GM21825 (cell line): Measurements from ENCODE around the gene PIGC.

Experiments used
- ATAC-seq: cut with Tn5 transposase; IDR thresholded peaks from one replicate; pipeline ENCODE4 v1.9.1; 2021; ENCODE audit warnings: mild to moderate bottlenecking, moderate library complexity; ENCODE audit not compliant: unreplicated experiment

The PIGC gene

DNA sequence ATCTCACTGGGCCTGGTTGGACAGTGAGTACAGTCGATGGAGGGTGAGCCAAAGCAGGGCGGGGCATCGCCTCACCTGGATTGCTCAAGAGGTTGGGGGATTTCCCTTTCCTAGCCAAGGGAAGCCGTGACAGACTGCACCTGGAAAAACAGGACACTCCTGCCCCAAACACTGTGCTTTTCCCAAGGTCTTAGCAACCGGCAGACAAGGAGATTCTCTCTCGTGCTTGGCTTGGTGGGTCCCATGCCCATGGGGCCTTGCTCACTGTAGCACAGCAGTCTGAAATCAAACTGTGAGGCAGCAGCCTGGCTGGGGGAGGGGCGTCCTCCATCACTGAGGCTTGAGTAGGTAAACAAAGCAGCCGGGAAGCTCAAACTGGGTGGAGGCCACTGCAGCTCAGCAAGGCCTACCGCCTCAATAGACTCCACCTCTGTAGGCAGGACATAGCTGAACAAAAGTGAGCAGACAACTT, 12.1 kb downstream of the PIGC start:
- no peak for ATAC-seq

DNA sequence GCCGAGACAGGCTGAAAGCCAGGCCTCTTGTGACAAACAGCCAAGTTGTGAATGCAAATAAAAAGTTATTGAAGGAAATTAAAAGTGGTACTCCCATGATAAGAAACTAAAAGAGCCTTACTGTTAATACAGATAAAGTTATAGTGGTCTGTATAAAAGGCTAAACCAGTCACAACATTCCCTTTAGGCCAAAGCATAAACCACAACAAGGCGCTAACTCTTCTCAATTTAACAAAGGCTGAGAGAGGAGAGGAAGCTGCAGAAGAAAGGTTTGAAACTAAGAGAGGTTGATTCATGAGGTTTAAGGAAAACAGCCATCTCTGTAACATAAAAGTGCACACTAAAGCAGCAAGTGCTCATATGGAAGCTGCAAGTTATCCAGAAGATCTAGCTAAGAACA, 12.7 kb downstream of the PIGC start:
- ATAC-seq: no peak

DNA sequence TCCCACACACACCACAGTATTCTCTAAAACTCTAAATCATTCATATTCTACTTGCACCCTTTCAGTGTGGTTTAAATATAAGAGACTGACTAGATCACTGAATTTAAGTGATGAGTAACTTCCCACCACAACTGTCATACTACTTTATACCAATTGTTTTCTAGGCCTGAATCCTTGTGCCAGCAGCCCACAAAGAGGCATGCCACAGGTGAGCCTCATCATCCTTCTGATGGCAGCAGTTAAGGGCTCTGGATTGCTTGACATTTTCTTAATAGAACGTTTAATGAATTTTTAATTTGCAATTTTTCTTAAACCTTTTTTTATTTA, 13.8 kb downstream of the PIGC start:
- no peak for ATAC-seq

DNA sequence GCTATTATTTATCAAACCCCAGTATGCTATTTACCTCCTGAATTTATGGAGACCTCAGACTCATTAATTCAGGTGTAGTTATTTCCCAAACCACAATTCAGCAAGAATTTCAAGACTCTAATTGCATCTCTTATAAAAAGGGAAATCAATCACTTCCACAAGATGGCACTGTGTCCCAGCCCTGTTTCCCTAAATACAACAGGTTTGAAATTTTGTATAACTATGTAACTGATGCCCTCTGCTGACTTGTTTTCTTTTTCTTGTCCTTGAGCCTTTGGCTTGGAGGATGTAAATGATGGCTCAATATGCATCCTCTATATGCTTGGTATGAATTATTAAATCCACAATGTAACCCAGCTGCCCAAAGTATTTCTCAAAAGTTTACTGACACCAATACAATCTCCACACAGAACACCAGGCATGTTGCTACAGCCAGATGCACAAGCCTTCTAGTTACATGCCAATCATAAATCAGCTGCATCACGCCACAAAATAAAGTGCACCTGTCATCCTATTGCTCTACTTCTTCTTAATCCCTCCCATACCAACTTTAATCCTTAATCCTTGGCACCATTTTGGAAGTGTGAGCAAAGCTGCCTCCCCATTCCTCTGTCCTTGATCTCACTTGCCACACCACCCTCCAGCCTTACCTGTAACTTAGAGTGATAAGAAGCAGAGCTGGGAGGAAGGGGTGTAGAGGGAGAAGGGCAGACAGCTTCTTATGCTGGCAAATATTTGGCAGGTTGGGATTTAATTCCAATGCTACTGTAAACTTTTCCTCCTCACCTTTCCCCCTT, 14.3 kb downstream of the PIGC start:
- ATAC-seq: no peak

DNA sequence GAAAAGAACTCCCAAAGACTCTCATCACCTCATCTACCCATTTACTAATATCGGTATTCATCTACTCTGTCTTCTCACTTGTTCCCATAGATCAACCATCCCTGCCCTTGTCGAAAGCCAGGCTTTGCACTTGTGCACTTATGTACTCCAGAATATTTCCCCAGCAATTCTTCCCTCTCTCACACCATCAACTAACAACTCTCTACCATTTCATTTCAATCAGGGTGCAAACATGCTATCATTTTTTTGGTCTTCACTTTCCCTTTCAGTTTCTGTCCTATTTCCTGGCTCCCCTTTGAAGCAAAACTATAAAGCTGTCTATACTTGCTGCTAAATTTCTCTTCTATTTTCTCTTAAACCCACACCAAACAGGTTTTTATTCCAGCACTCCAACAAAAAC, 16.7 kb downstream of the PIGC start:
- no peak for ATAC-seq

DNA sequence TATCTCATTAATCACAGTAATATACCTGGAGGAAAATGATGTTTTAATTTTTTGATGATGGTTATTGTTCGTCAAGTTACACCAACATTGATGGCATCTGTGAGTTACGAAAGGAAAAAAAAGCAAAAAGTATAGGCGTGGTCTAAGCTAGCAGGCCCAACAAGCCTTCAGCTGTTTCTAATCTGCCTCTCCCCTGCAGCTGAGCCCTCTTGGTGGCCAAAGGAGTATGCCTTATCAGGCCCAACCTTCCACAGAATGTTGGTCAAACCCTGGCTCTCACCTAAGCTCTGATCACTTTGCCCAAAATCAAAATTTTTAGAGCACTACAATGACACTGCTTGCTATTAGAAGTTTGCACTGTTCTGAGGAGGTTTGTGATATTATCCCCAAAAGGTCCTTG, 18.5 kb downstream of the PIGC start:
- no peak for ATAC-seq

DNA sequence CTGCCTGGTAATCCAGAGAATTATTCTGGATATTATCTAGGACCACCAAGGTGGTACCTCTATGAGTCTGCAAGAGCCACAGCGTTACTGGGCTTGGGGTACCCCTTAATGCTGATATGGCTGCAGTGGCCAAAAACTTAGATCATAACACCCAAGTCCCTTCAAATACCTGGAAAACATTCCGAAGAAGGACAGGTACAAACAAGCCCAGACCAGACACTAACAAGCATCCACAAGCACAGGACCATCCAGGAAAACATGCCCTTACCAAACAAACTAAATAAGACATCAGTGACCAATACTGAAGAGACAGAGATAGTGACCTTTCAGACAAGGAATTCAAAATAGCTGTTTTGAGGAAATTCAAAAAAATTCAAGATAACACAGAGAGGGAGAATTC, 20.5 kb downstream of the PIGC start:
- no peak for ATAC-seq

DNA sequence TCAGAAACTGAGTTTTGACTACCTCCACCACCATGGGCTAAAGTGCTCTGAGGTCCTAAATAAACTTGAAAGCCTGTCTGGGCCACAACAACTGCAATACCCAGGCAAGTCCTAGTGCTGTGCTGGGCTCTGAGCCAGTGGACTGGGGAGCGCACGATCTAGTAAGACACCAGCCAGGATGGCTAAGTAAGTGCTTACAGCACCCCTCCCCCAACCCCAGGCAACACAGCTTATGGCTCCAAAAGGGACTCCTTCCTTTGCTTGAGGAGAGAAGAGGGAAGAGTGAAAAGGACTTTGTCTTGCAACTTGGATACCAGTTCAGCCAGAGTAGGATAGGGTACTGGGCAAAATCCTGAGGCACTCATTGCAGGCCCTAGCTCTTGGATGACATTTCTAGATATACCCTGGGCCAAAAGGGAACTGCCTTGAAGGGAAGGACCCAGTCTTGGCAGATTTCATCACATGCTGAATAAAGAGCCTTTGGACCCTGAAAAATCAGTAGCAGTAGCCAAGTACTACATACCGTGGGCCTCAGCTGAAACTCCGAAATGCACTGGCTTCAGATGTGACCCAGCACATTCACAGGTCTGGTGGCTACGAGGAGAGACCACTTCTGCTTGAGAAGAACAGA, 21.8 kb downstream of the PIGC start:
- no peak for ATAC-seq

DNA sequence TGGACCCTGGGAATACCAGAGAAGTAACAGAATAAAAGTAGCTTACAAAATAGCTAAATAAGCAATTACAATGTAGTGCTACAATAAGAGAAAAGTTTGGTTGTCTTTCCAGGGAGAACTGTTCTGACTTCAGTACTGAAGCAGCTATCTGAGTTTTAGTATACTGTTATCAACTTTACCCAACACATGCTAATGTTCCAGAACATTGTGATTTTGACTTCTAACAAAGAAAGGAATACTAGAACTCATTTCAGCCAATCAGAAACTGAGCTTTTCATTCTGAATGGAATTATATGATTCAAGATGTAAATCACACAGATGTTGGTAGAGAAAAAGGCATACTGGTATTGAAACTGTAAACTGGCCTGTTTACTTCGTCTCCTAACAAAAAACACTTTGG, 23.5 kb downstream of the PIGC start, which contains the start of gene C1orf105:
TSS of gene C1orf105 (plus strand) at position 301 of the 400 bp plus-strand sequence. CDS start 201 bp downstream, outside the sequence.
- ATAC-seq: no peak

DNA sequence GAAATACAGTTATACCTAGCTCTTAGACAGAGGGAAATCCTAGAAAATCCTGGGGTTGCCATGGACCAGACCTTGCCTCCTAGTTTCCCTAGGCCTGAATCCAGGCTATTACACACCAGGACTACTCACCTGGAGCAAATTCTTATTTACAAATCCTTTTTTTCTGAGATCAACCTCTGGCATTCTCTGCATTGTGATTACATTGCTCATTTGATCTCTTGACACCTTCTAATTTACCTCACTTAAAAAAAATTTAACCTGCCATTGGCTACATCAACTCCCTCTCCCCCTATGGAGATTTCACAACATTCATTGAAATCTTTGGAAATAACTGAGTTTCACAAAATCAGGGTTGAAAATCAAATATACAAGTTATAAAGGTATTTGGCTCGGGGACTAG, 26.3 kb downstream of the PIGC start:
- ATAC-seq: no peak

DNA sequence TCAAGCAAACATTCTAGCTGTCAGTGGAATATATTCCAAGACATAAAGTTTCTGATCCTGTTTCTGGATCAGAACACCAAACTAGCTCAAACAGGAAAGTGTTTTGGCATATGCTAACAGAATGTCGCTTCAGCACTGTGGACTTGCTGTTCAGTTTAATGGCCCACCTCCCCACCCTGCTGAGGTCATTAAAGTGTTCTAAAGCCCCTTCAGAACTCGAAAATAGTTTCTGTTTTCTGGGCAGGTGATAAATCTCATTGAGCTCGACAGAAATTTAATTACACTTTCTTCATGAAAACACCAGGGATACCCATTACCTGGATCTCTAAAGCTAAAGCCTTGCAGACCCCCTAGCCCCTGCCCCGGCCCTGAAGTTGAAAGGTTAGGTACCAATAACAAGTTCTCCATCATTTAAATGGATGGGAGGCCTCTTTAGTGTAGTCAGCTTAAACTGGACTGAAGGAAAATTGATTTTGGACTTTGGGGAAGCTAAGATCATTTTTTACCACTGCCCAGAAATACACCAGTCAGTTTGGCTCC, 27.3 kb downstream of the PIGC start:
- ATAC-seq: no peak

DNA sequence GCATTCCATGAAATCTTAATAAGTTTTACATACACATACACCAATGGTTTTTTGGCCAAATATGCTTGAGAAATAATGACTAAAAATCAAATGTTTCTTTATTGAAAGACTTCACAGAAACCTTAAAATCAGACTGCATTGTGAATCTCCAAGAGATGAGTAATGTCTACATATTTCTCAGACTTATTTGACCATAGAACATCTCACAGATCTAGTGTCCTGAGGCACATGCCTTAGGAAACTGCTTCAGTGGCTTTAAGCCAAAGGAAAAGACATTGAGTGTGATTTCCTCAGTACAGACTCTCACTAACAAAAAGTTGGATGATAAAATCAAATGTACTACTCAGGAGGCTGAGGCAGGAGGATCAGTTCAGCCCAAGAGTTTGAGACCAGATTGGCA, 29.5 kb downstream of the PIGC start:
- no peak for ATAC-seq

DNA sequence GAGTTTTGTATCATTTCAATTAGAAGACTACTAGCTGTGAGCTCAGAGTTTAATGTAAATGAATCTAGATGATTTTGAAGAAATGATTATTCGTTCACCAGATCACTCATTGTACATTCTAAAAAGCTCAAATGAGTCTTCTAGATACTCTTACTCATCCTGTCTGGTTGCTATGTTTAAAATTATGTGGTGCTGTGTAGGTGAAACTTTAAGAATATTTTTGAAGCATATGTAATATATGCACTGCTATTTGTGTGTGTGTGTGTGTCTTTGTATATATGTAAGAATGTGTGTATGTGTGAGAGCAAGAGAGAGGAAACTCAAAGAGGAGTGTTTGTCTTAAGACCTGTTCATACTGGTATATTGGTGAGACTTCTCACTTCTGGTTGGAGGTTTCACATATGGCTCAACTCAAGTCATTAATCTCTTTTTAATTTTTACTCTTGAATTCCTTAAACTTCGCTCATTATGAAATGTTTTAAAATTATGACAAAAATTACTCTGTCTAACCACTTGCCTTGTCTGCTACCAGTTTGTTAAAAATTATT, 32.0 kb downstream of the PIGC start:
- no peak for ATAC-seq

DNA sequence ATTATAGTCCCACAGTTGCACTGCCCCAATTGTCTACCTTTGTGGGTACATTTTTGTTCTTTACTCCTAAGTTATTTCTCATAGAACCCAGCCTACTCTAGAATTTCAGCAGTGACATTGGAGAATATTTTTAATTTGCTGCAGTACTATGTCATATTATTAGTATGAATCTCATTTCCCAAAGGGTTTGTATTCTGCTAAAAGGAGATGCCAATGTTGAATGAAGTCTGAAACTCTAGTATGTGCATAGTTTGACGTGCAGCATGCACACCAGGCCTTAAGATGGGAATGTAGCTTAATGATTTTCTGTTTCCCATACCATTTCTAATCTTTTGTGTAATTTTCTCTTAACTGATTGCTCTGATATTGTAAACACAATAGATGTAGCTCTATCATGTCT, 33.8 kb downstream of the PIGC start:
- ATAC-seq: no peak

DNA sequence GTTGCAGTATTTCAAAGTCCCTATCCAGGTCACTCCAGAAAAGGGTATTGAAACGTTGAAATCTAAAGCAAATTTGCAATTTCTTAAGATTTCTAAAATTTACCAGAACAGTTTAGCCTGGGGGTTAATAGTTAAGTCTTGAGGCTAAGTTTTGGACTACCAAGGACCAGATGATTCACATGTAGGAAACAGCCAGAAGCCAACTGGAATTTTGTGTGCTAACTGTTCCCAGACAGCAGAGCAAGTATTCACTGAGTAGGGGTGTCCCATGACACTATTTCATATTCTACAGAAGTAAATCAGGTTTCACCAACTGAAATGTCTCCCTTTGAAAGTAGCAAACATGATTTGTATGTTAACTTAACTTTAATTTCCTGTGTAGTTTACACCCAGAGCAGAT, 34.9 kb downstream of the PIGC start:
- ATAC-seq: no peak

DNA sequence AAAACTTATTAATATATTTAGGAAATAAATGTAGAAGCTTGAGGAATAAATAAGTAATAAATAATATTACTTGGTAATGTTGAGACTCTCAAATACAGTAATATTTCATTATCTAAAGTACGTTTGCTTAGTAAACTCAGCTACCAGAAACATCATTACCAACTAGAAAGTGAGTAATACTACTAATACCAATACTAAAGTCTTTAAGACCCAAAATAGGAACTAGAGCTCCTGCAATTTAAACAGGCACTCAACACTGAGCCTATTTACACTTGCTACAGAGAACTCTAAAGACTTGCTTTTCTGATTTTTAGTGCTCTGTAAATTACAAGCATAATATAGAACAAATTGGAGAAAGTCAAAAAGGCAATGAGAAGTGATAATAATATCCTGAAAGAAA, 36.9 kb downstream of the PIGC start:
- ATAC-seq: no peak

DNA sequence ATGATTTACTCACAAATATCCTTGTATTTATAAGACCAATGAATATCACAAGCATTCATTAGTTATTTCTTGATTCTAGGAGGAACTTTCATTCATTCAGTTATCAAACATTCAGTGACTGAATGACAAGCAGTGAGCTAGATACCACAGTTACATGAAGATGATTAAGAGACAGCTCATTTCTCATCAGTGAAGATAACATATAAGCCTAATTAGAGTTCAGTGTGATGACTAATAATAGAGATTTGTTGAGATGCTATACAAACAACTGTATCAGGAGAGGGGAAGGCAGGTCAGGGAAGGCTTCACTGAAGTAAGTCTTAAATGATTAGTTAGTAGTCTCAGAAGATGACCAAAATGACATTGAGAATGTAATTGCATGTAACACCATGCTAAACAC, 38.0 kb downstream of the PIGC start:
- ATAC-seq: no peak

DNA sequence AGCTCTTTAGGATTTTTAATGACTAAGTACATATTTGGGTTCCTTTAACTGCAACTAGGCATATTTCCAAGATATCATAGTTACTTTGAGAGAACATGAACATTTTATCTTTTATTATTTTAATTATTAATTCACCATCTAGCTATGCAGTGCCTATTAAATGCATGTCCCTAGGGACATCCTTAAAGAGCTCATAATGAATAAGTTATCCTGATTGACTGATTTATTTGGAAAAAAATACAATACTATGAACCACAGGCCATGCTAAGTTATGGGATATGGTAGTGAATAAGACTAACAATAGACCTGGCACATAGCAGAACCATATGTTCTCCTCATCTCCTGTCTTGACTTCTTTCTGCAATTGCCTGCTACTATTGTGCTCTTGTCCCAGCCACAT, 39.7 kb downstream of the PIGC start:
- no peak for ATAC-seq

DNA sequence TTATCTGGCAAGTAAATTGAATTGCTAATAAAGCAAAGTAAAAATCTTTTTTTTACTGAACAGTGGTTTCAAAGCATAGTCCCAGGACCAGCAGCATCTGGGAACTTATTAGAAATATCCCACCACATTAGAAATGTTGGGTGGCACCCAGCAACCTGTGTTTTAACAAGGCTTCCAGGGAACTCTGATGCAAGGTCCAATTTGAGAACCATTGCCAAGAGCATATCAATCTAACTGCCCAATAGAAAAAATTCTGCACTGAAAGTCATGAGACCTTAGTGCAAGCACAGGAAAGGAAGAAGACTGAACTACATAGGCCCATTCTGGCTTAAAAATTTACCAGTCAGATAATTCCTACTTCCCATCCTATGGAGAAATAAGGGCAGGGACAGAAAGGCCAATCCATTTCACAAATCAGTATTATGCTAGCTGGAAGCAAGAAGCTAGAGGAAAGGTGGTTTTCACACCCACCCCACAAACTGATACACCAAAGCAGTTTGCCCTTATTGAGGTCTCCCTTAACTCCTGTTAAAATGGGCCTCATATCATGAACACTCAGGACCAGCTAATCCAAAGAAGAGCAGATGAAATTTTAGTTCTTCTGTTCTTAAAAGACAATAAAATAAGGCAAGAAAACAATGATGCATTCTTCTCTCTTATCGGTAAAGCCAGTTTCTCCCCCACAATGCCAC, 40.8 kb downstream of the PIGC start:
- ATAC-seq: no peak

DNA sequence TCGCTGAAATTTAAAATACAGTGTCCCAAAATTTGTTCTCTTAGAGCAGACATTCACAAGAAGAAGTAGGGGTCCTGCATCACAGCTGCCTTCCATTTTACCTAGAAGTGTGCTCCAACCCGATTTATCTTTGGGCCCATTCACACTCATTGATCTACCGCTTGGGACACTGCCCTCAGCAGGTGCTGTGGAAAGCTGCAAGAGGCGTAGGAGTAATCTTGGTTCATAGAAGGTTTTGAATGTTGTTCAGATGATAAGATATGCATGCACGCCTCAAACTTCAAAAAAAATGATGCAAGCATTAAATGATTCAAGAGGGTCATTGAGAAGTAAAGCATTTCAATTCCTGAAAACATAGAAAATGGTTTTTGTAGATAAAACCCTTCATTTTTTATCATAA, 42.0 kb downstream of the PIGC start:
- ATAC-seq: no peak

DNA sequence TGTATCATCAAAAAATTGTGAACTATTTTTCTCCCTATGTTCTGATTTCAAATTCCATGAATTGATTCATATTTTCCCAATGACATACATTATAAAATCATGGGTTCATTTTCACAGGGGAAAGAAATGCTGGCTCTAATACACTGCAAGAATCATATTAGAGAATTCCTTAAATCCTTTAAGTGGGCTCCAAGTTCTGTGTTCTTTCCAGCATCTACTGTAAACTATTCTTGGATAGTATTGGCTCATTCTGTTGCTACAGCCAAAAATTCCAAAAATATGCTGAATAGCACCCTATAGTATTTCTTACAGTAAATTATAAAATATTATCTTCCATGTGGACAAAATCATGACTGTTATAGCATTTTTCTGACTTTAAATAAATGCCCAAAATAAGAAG, 42.4 kb downstream of the PIGC start:
- ATAC-seq: no peak

DNA sequence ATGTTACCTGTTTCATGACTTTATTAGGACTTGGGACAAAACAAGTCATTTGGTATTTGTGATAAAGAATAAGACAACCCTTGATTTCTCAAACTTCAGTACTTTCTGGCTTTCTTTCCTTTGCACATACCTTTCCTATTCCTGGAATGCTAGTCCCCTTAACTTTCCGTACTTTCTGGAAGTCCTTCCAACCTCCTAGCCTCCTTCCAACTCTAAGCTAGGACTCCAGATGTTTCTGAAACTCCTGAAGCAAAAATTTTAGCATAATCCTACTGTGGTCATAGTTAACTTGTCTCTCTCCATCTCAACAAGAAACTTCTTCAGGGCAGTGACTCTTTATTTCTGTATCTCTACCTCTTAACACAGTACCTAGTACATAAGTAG, 43.2 kb downstream of the PIGC start:
- no peak for ATAC-seq
